ENCODE measurements around the gene AKAP13. TPM values are rescaled to one million over a fixed set of nuclear protein-coding genes. Genes with fewer than 3 reads are reported as not detected.

AKAP13 gene
- total RNA-seq, 1 donor from 2014 or later = 443 TPM

- no peak overlapping the region for H3K27ac ChIP-seq
- ATAC-seq (no peak), DNase-seq (no peak)
These were observed 17.8 kb upstream of the AKAP13 start for GRCh38 chr15:85362436-85363081.

GRCh38 chr15:85365980-85366379 lies 14.4 kb upstream of the AKAP13 start:
- DNase-seq (no peak), ATAC-seq (no peak)
- Histone ChIP-seq H3K9me3 (no peaks in the 10 kb centered on the region), H3K4me1 (no peaks in the 10 kb centered on the region), H3K4me3 (no peak overlapping the region), H3K27ac (no peak overlapping the region), H3K27me3 (ENCODE audit: low read depth) (no peaks in the 10 kb centered on the region), H3K36me3 (no peaks in the 10 kb centered on the region)
- intact Hi-C loops (cut with DNase I) = no loop called here
- TF ChIP-seq CTCF (IDR thresholded peaks at IDR 0.05) = no peak

More at GRCh38 chr15:85362436-85363081, 17.8 kb upstream of the AKAP13 start:
- Histone ChIP-seq H3K27me3 (ENCODE audit: low read depth) (no peaks in the 10 kb centered on the region), H3K4me1 (peaks cover 10% of the 10 kb centered on the region), H3K9me3 (no peaks in the 10 kb centered on the region), H3K36me3 (no peaks in the 10 kb centered on the region), H3K4me3 (no peak overlapping the region)
- intact Hi-C loops (cut with DNase I) = no loop called here
- TF ChIP-seq CTCF (IDR thresholded peaks at IDR 0.05) = no peak

- no peaks in the 10 kb centered on the region for H3K36me3 ChIP-seq
- no peaks in the 10 kb centered on the region for H3K4me1 ChIP-seq
- TF ChIP-seq CTCF (IDR thresholded peaks at IDR 0.05) = no peak
- no peaks in the 10 kb centered on the region for H3K9me3 ChIP-seq
- DNase-seq (no peak), ATAC-seq (no peak)
- H3K27ac ChIP-seq = no peak overlapping the region
- no peak overlapping the region for H3K4me3 ChIP-seq
- intact Hi-C loops (cut with DNase I) = no loop called here
- H3K27me3 ChIP-seq (ENCODE audit: low read depth) = no peaks in the 10 kb centered on the region
These were observed 12.7 kb upstream of the AKAP13 start for GRCh38 chr15:85367741-85368140.

- intact Hi-C loops (cut with DNase I) = no loop called here
- no peaks in the 10 kb centered on the region for H3K27me3 ChIP-seq (ENCODE audit: low read depth)
- H3K36me3 ChIP-seq = no peaks in the 10 kb centered on the region
- peak; percentile 41 to 58 for ATAC-seq
- DNase-seq = no peak
- H3K27ac ChIP-seq = no peak overlapping the region
- no peak overlapping the region for H3K4me3 ChIP-seq
- H3K9me3 ChIP-seq = no peaks in the 10 kb centered on the region
- TF ChIP-seq CTCF (IDR thresholded peaks at IDR 0.05) = no peak
- no peaks in the 10 kb centered on the region for H3K4me1 ChIP-seq
These were observed 5.6 kb upstream of the AKAP13 start for GRCh38 chr15:85374831-85375230.

GRCh38 chr15:85377269-85377668 lies 3.1 kb upstream of the AKAP13 start:
- Histone ChIP-seq H3K27ac (no peak overlapping the region), H3K9me3 (no peaks in the 10 kb centered on the region), H3K4me1 (peaks cover 9% of the 10 kb centered on the region), H3K4me3 (no peak overlapping the region), H3K27me3 (ENCODE audit: low read depth) (no peaks in the 10 kb centered on the region), H3K36me3 (no peaks in the 10 kb centered on the region)
- ATAC-seq (no peak), DNase-seq (no peak)
- intact Hi-C loops (cut with DNase I) = no loop called here
- no peak for TF ChIP-seq CTCF (IDR thresholded peaks at IDR 0.05)
